ENCODE measurements around the gene BTC. TPM values are rescaled to one million over a fixed set of nuclear protein-coding genes. Genes with fewer than 3 reads are reported as not detected.

Gene BTC
- total and polyA plus RNA-seq, 8 donors = 1.2 to 3.7 (median 1.6) TPM

DNA sequence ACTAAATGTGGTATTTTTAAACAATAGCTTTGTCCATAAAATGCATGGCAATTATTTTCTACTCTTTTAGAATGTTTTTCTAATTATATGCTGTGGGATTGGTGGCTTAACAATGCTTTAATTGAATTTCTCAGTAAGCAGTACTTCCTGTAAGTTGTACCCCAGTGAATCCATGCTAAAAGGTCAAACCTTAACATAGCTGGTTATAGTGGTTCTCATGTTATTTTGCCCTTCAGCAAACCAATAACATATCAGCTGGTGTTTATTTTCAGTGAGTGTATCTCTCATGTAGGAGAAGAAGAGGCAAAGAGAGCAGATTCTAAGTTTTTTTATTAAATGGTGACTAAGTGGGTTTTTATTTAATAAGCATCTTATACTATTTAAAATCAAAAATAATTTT, 41.5 kb downstream of the BTC start:
- H3K27ac ChIP-seq = no peak overlapping the region
- intact Hi-C loops (cut with DNase I) = no loop called here
- H3K9me3 ChIP-seq = no peaks in the 10 kb centered on the region
- DNase-seq (no peak), FAIRE-seq (no peak), ATAC-seq (no peak)
- H3K27me3 ChIP-seq = no peaks in the 10 kb centered on the region
- no peaks in the 10 kb centered on the region for H3K4me1 ChIP-seq
- H3K4me3 ChIP-seq = no peak overlapping the region
- H3K36me3 ChIP-seq = no peaks in the 10 kb centered on the region
- TF ChIP-seq, protein P1, sequence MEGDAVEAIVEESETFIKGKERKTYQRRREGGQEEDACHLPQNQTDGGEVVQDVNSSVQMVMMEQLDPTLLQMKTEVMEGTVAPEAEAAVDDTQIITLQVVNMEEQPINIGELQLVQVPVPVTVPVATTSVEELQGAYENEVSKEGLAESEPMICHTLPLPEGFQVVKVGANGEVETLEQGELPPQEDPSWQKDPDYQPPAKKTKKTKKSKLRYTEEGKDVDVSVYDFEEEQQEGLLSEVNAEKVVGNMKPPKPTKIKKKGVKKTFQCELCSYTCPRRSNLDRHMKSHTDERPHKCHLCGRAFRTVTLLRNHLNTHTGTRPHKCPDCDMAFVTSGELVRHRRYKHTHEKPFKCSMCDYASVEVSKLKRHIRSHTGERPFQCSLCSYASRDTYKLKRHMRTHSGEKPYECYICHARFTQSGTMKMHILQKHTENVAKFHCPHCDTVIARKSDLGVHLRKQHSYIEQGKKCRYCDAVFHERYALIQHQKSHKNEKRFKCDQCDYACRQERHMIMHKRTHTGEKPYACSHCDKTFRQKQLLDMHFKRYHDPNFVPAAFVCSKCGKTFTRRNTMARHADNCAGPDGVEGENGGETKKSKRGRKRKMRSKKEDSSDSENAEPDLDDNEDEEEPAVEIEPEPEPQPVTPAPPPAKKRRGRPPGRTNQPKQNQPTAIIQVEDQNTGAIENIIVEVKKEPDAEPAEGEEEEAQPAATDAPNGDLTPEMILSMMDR (IDR thresholded peaks at IDR 0.05) = no peak

DNA sequence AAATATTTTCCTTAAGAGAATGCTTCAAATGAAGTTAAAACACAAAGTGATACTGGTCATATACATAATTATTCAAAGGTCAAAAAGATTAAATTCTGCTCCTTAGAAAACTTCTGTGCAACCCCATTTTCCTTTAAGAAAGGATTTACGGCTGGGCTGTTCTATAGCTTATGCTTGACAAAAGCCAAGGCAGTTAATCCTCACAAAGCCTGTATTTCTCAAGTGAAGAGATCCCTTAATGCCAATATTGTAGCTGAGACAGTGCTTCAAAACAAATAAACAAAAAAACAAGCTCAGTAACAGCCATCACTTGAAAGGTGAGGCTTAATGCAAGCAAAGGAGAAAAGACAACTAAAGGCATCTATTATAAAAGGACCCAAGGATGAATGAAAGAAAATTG, 42.5 kb downstream of the BTC start:
- no peak overlapping the region for H3K4me3 ChIP-seq
- DNase-seq = no peak
- TF ChIP-seq, protein P1 (IDR thresholded peaks at IDR 0.05) = no peak
- H3K36me3 ChIP-seq = no peaks in the 10 kb centered on the region
- intact Hi-C loops (cut with DNase I) = no loop called here
- H3K27ac ChIP-seq = no peak overlapping the region
- H3K9me3 ChIP-seq = no peaks in the 10 kb centered on the region
- no peak for FAIRE-seq
- 87 to 94% methylated on average over 1 of the region's 1 CpG for WGBS, 2 donors
- H3K4me1 ChIP-seq = no peaks in the 10 kb centered on the region
- no peak for ATAC-seq
- no peaks in the 10 kb centered on the region for H3K27me3 ChIP-seq

DNA sequence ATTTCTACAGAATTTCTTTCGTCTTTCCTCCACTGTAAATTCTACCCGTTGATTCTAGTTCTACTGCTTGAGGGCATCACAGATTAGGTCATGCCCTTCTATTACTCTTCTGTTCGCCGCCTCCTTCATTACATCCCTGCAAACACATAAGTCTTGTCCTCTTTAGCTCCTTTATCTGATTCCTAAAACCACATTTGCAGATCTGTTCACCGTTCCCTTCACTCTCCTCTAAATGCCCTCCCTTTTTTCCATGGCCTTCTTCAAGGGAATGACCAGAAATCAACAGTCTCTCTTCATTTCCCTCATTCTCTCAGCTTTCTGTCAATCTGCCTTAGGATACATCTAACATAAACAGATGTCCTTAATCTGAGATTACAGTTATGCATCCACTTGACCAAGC, 43.1 kb downstream of the BTC start:
- Histone ChIP-seq H3K4me1 (no peaks in the 10 kb centered on the region), H3K9me3 (no peaks in the 10 kb centered on the region), H3K36me3 (no peaks in the 10 kb centered on the region), H3K27ac (no peak overlapping the region), H3K4me3 (no peak overlapping the region), H3K27me3 (no peaks in the 10 kb centered on the region)
- ATAC-seq (no peak), DNase-seq (no peak), FAIRE-seq (no peak)
- WGBS, 2 donors = 72 to 74% methylated on average over 5 of the region's 5 CpGs
- TF ChIP-seq, protein P1 (IDR thresholded peaks at IDR 0.05) = no peak
- intact Hi-C loops (cut with DNase I) = no loop called here

DNA sequence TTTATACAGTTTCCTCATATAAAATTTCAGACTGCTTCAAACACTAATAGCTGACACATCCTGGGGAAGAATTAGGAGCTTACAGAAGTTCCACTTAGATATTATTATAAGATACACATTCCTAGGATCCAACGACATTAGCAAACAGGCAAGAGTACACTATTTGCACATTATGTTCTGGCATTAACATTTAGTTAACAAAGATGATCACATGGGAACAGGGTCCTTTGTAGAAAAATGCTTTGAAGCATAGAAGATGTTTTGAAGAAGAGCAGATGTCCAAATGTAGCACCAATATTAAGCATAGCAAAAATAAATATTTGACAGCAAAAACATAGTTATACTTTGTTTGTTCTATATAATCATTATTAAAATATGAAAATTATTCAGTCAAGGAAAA, 52.1 kb downstream of the BTC start:
- TF ChIP-seq, protein P1 (IDR thresholded peaks at IDR 0.05) = no peak
- H3K4me3 ChIP-seq = no peak overlapping the region
- H3K4me1 ChIP-seq = no peaks in the 10 kb centered on the region
- H3K27me3 ChIP-seq = no peaks in the 10 kb centered on the region
- DNase-seq = no peak
- no peak for ATAC-seq
- H3K27ac ChIP-seq = no peak overlapping the region
- no peak for FAIRE-seq
- no peaks in the 10 kb centered on the region for H3K36me3 ChIP-seq
- no peaks in the 10 kb centered on the region for H3K9me3 ChIP-seq
- intact Hi-C loops (cut with DNase I) = no loop called here
- WGBS, 2 donors = 20 to 26% methylated on average over 1 of the region's 1 CpG

DNA sequence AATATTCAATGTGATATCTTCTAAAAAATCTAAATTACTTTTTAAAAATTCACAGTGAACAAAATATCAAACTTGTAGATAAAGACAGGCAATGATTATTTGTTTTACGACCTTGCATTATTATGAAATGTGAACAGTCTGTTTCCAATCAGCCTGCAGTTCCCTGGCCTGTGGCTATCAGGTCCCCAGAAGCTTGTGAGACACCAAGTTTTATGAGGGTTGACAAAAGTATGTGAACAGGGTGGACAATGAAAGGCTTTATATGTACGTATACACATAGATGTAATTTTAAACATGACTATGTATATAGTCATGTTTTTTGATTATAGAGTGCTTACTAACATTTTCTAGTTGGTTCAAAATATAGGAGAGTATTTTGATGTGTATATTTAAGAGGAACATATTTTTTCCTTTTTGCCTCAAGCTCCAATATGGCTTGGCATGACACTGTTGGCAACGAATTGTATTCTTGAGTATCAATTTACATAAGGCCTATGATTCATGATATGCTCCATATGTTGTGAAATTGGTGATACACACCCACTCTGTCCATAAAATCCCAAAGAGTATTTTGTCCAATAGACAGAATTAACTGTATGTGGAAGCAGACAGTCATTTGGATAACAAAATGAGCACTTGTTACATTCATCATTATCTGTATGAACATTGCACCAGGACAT, 55.7 kb downstream of the BTC start:
- Histone ChIP-seq H3K4me3 (no peak overlapping the region), H3K27ac (no peak overlapping the region), H3K4me1 (no peaks in the 10 kb centered on the region), H3K27me3 (no peaks in the 10 kb centered on the region), H3K9me3 (no peaks in the 10 kb centered on the region), H3K36me3 (no peaks in the 10 kb centered on the region)
- DNase-seq = no peak
- intact Hi-C loops (cut with DNase I) = no loop called here
- TF ChIP-seq, protein P1 (IDR thresholded peaks at IDR 0.05) = no peak
- no peak for ATAC-seq
- no peak for FAIRE-seq
- WGBS, 2 donors = 60 to 70% methylated on average over 3 of the region's 3 CpGs
